Stimulated activated CD4-positive, alpha-beta T cell treated with anti-CD3 and anti-CD28 coated beads, Interleukin-1b, Interleukin-23, amount 100 ng/mL, for 48 hours (primary cell): ENCODE data around the gene MYO1E.

Source experiments
- DNase-seq: peaks from one replicate; pipeline ENCODE4 v3.0.0-alpha.2; 2020

MYO1E gene

DNA sequence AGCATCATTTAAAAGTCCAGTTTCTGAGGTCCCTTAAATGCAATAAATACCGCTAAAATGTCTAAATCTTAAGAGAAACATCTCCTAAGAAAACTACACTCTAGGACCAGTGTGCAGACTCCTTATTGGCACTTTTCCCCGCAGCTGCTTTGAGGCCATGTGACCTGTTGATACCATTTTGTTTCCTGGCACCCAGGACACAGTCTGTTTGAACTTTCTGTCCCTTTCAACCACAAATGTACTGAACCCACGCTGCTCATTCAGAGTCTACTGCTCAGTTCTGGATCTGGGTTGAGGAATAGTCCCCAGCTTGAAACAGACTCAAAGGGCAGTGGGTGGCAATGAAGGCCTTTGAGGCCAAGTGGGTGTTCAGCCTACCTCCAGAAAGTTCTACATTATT is 148.9 kb downstream of the MYO1E start:
- DNase-seq, result no peak

DNA sequence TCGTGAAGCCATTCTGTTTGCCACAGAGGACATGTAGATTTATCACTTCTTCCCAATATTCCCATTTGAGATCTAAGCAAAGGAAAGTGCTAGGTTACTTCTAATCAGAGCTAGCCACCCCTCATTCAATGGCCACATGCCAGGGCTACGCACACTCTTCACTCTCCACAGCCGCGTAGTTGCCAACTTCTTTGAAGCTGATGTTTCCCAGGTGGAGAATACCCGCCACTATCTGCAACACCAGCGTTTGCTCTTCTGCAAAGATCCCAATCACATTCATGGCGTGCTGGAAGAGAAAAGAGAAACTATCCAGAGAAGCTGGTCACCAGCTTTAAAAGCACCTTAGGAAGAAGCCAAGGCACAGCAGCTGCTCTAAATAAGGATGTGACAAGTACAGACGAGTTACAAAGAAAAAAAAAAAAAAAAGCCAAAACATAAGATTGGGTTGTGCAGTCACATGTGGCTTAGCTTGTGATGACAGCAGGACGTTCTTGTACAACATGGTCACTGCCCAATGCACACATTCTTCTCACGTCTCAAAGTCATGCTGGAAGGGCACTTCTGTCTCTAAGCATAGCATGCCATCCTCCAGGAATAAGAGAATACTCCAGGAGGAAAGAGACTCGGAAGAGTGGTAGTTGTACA is 149.6 kb downstream of the MYO1E start:
- no peak for DNase-seq

DNA sequence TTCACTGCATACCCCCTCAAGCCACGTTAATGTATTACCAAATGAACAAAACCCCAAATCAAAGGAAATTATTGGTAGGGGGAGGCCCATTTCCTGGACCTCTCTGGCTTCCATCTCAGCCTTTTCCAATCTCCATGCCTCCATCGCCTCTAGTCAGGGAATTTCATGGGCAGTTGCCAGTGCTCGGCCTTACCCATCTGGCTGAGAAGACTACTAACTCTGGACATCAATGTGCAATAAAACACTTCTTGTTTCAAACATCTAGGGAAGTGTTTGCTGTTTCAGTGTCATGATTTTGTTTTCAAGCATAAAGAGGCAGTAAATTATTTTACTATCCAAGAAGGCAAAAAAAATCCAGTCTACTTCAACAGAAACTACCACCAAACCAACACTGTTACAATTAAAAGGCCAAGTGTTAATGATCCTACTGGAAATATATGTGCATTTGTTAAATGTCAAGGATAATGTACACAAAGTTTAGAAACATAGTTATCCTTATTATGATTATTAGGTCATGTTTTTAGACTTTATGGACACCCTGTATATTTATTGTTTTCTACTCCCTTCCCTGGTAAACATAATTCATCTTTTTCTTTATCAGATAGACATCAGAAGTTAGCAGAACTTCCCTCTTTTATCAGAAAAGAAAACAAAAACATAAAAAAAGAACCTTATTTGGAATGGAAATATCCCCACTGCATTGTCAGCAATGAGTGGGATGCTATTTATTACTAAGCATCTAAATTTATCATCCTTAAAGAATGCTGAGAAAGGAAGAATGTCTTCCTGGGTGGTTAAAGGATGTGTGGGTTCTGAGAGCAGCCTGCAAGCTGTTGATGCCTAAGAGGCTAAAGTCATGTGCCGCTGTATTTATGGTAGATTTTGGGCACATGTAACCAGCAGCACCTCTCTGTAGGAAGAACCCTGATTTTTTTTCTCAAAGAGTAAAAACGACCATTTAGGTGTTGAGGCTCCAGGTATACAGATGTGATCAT is 150.9 kb downstream of the MYO1E start:
- no peak for DNase-seq

DNA sequence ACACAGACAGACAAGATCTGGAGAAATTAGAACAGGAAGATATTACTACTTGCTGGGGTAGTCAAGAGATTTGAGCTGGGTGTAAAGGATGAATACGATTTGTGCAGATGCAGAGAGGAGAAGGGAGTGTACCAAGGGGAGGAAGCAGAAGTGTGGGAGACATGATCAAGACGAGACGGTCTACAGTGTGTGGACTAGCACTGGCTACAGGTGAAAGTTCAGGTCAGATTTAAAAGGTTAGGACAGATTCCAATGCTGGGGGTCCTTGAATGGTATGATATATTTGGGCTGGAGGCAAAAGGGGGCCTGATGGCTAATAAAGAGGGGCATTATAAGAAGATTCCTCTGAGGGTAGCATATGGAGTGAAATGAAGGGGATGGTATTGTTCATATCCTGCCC is 154.0 kb downstream of the MYO1E start:
- no peak for DNase-seq

DNA sequence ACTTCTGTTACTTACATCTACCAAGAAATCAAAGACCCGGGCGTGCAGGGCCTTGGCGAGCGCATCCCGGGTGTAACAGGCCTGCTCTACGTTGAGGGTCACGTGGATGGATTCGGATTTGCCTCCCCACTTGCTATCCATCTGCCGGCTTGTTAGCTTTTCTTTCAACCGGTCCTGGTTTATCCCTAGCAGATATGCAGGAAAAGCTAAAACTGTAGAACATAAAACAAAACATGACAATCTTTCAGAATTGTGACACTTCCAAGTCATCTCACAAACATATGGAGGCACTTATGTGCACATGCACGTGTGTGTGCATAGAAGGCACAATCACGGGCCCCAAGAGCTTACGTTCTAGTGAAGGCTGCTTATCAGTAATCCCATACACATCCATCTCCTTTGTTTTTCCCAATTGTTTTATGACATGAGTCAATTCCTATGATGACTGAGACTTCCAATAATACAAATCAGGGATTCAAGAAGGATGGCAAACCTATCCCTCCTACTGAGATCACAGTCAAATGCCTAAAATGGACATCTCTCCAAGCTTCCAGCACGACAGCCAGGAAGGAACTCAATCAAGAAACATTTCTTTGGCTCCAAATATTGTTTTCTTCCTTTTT is 154.7 kb downstream of the MYO1E start:
- no peak for DNase-seq

DNA sequence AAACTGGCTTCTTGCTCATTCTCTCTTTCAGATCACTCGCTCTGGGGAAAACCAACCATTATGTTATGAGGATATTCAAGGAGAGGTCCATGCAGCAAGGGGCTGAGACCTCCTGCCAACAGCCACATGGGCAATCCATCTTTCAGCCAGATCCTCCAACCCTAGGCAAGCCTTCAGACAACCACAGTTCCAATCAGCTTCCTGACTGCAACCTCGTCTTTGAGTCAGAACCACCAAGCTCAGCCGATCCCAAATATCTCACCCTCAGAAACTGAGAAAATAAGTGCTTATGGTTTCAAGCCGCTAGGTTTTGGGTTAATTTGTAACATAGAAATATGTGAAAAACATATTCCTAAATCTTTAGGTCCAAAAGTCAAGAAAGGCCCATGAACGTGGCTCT is 155.8 kb downstream of the MYO1E start:
- DNase-seq, result no peak

DNA sequence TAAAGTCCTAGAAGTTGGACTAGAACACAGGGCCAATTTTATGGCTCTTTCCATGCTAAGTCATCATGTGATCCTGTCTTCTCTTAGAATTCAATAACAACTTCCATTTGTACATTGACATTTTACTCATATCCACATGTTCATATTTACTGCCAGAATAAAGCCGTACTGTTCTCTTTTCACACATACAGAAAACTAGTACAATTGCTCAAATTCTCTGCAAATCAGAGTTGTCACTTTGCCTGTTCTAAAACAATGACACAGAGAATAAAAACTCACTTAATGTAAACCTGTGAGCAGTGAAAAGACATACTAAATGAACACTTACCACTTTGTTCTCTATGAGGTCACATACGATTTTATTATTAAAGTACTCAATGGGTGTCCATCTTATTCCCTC is 162.5 kb downstream of the MYO1E start:
- DNase-seq, result no peak

DNA sequence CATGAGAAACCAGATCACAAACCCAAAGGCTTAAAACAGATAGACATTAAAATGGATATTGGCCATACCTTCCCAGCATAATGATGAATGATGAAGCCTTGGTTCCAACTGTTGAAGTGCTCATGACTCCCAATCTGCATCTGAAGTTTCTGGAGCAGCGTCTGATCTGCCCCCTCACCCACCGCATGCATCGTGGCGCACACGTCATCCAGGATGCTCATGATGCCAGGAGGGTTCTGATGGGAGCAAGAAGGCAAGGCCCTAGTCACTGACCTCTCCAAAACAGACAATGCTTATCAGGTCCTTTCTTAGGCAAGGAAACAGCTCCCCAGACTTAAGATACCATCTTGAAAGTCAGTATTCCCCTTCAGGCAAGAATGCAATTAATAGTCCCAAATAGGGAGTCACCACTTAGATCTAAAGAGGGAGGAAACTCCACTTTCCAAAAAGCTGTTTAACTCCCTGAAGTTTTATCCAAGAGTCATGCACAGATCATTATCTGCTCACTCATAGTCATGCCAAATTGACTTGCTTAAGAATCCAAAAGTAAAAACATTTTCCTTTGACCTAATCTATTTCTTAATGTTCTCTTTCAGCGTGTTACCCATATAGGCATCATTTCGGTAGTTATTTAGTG is 163.9 kb downstream of the MYO1E start:
- no peak for DNase-seq

DNA sequence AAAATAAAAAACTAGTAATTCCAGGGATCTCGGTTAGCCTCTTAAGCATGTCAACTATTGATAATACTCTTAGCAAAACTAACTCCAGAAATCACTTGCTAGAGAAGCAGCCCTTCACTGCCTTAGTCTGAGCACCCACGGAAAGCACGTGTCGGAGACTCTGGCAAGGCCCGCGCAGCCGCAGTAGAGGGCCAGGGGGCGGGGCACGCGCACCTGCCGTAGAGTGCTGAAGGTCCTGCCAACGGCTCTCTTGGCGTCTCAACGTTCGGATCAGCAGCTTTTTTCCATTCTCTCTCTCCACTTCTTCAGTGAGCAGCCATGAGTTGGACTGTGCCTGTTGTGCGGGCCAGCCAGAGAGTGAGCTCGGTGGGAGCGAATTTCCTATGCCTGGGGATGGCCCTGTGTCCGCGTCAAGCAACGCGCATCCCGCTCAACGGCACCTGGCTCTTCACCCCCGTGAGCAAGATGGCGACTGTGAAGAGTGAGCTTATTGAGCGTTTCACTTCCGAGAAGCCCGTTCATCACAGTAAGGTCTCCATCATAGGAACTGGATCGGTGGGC is 166.0 kb downstream of the MYO1E start, which contains the start of gene LDHAL6B:
Gene LDHAL6B (plus strand): TSS at position 221 of the 561 bp plus-strand sequence. CDS start 98 bp downstream, at position 319.
- DNase-seq, result no peak

DNA sequence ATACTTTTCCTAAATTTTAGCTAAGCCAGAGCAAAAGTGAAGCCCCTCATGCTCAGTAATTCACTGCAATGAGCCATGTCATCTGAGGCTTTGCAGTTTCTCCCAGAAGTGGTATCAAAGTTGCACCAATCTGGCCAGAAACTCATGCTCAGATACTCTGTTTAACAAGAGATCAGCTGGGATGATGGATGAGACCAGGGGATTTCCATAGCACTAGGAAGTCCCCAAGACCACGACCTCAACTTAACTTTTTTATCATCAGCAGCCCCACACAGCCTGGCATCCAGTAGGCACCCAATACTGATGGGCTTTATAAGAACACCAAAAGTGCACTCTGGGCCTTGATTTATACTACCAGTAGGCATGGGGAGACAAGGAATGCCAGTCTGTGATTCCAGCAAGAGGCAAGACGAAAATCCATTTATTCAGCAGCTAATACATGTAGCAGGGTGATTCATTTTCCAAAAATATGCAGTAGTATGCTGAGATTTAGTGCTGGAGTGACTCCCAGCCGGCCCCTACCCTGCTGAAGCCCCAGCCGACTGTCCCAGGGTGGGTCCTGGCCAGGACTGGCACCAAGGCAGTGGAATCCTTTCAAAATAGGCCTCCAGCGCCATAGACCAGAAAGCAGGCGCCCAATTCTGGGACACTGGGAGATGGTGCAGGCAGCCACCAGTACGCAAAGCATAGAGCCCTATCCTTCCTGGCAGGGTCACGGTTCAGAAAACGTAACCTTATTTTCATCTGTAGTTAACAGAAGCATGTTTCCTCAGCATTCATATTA is 166.6 kb downstream of the MYO1E start:
- no peak for DNase-seq

DNA sequence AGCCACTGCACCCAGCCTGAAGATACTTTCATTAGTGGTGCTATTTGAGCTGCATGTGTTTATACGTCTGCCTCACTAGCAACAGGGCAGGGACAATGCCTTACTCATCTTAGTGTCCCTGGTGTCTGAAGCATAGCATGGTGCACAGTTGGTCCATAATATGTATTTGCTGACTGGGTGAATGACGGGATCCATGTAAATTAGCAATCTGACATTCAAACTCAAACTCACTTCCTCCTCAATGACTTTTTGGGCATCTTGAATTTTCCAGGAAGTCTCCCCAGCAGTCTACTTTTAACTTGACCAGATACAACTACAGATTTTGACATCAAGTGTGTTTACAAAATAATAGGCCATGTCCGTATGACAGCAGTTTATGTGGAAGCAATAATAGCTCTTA is 169.0 kb downstream of the MYO1E start:
- no peak for DNase-seq

DNA sequence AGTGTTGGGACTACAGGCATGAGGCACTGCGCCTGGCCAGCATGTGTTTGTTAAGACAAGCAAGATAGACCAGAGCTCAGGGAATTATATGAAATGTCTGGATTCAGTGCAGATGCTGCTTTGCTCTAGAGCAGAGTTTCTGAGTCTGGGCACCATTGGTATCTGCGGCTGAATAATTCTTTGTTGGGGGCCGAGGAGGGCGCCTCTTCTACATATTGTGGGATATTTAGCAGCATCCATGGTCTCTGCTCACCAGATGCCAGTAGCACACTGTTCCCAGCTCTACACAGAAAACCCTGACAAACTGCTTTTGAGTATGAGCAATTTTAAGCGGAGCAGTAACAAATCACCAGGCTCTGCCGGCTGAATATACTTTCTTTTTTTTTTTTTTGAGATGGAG is 169.7 kb downstream of the MYO1E start:
- no peak for DNase-seq

DNA sequence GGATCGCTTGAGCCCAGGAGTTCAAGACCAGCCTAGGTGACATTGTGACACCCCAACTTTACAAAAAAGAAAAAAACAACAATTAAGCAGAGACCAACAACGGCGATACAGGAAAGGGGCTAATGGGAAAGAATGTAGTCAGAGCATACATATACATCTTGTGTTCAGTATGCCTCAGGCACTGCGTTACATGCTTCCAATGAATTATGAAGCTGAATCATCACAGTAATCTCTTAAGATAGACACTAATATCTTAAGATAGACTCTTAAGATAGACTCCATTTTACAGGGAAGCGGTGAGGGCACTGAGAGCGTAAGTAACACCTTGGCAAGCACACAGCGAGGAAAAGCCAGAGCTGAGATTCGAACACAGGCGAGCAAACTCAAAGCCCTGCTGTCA is 172.1 kb downstream of the MYO1E start:
- DNase-seq, result no peak

DNA sequence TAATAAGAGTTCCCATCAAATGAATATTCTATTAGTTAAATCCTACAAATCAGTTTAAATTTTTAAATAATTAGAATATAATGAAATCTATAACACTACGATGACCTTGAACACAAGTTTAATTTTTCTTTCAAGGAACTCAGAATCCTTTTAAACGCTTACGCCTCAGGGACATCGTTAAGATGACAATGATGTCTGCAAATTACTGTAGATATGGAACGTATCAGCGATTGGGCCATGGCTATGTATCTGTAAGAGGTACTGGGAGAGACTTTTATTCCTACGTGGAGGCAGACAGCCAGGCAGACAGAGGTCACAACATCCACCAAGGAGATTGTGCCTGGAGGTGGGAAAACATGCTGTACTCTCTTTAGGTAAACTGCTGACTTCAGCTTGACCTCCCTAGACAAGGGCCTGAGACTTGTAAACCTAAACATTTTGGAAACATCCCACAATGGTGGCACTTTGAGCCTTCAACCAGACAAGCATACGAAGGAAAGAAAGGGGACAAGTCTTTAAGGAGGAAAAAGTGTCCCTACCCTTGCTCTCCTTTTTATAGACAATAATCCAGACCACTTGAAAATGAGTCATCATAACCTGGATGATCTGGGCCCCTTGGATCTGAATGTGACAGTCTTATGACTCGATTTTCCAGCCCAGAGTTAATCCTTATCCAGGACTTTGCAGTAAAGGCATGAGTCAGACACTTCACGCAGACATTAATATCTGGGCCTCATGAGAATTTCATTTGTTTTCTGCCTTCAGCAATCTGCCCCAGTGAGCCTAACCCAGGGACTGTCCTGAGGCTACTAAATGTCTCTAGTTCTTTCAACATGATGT is 172.8 kb downstream of the MYO1E start:
- no peak for DNase-seq

DNA sequence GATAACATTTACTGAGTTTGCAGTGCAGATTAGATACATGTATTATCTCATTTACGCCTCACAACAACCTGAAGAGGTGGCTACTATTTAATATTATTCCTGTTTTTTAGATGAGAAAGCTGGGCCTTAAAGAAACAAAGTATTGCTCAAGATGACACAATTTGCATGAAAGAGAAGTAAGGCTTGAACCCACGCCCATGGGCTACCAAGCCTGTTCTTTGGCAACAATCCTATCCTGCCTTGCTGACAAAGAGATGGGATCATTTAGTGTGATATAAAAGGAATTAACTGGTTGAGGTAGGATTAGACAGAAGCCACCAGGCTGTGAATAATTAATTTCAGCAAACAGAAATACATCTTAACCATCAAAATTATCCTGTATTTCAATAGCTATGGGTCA is 175.2 kb downstream of the MYO1E start:
- no peak for DNase-seq

DNA sequence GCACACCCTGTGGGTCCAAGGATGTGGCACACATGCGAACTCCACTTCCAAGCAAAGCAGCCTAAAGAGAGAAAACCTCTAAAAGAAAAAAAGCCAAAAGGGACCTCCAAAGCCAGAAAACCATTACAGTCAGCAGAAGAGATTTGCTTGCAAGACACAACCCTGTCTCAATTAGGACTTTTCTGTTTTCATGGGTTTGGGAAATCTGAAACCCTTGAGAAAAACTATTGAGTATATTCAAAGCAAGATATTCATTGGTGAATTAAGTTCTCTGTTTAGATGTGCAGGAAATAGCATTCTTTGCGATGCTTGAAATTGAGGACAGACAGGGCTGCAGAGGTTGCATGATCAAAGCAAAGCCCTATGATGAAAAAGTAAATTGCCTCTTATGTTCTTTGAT is 176.3 kb downstream of the MYO1E start:
- DNase-seq, result no peak

DNA sequence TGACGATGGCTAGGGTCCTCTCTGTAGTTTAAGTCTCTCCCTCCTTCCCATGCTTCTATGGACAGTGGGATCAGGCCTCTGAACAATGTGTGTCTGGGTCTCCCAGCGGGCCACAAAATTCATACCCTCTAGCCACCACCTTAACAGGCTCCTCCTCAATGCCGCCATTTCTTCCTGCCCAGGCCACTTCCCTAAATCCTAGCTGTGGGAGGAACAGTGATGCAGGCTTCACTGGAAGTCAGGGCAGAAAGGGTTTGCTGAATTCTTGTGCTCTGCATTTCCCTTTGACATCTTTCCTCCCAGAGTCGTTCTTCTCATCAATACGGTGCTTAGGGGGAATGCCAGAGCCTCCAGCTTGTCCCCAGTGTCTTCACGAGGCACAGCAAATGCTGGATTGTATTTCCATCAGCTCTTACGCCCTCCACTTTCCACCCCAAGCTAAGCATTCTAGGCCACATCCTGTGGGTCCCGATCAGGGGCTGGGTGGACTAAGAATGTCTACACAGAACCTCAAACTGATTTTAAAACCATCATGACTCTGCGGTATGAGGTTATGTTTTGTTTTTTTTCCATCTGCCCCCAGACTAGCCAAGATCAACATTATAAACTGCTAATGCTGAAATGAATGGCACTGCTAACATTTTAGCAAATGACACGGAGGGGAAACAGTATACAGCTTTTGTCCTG is 177.9 kb downstream of the MYO1E start:
- DNase-seq, result no peak

DNA sequence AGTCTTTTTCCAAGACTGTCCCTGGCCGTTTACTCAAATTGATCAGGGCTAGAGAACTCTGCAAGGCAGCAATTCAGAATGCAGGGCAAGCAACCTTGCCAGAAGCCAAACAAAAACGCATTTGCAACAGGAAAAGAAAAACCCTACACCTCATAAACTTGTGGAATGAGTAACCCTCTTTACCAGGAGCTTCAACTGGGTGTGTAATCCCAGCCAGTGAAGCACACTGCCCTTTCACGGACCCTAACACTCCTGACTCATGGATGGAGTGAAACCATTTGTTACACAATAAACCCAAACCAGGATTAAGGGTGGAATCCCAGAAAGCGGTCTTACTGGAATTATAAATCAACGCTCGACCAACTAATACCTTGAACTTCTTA is 180.8 kb downstream of the MYO1E start:
- DNase-seq, result no peak

DNA sequence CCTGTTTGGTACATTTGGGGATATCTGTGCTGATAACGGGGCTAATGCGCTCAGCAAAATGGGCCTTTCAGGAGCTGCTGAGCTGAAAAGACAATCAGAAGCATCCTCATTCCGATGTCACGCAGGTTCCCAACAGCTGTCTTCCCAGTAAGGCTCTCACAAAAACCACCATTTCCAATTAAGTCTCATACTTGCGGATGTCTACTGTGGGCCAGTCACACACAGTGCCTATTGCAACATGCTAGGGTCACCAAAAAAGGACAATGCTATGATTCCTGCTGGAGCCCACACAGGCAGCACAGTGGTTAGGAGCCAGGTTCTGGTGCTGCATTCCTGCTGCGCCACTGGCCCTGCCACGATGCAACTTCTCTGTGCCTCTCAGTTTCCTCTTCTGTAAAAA is 182.4 kb downstream of the MYO1E start:
- no peak for DNase-seq

DNA sequence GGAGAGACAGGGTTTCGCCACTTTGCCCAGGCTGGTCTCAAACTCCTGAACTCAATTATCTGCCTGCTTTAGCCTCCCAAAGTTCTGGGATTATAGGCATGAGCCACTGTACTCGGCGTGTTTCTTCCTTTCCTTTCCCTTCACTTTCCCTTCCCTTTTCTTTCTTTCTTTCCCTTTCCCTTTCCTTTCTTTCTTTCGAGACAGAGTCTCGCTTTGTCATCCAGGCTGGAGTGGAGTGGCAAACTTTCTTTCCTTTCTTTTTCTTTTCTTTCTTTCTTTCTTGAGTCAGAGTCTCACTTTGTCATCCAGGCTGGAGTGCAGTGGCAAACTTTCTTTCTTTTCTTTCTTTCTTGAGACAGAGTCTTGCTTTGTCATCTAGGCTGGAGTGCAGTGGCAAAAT is 183.4 kb downstream of the MYO1E start:
- no peak for DNase-seq

DNA sequence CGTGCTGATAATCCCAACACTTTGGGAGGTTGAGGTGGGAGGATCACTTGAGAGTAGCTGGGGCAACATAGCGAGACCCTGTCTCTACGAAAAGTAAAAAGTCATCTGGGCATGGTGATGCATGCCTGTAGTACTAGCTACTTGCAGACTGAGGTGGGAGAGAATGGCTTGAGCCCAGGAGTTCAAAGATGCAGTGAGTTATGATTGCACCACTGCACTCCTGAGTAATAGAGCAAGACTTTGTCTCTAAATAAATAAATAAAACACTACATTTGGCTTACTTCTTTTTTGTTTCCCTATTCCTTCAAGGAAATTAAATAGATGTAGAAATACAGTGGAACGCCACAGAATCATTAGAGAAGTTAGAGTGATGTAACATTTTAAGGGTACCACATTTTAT is 186.2 kb downstream of the MYO1E start:
- no peak for DNase-seq
